Hematopoietic multipotent progenitor cell (in vitro differentiated cells): ENCODE measurements around the gene BDP1. TPM values are rescaled to one million over a fixed set of nuclear protein-coding genes. Genes with fewer than 3 reads are reported as not detected.
"Not testable (repeated sequence)": the region's sequence is repeated elsewhere in the genome, so short reads cannot be mapped to it uniquely, and the experiment has no call there.

ENCODE experiments used
- DNase-seq, 3 donors: peaks; one replicate each; pipeline ENCODE4 v3.0.0-alpha.2; 2011 to 2015; ENCODE audit warnings: low read depth in 2 of 3, low spot score in 2 of 3
- total RNA-seq: library from RNA; depleted of rRNA; stranded (reverse); fragments of >200 nt; gene quantifications from one replicate; pipeline ENCODE4 v1.2.3, GENCODE V29; 2012

BDP1 gene, protein sequence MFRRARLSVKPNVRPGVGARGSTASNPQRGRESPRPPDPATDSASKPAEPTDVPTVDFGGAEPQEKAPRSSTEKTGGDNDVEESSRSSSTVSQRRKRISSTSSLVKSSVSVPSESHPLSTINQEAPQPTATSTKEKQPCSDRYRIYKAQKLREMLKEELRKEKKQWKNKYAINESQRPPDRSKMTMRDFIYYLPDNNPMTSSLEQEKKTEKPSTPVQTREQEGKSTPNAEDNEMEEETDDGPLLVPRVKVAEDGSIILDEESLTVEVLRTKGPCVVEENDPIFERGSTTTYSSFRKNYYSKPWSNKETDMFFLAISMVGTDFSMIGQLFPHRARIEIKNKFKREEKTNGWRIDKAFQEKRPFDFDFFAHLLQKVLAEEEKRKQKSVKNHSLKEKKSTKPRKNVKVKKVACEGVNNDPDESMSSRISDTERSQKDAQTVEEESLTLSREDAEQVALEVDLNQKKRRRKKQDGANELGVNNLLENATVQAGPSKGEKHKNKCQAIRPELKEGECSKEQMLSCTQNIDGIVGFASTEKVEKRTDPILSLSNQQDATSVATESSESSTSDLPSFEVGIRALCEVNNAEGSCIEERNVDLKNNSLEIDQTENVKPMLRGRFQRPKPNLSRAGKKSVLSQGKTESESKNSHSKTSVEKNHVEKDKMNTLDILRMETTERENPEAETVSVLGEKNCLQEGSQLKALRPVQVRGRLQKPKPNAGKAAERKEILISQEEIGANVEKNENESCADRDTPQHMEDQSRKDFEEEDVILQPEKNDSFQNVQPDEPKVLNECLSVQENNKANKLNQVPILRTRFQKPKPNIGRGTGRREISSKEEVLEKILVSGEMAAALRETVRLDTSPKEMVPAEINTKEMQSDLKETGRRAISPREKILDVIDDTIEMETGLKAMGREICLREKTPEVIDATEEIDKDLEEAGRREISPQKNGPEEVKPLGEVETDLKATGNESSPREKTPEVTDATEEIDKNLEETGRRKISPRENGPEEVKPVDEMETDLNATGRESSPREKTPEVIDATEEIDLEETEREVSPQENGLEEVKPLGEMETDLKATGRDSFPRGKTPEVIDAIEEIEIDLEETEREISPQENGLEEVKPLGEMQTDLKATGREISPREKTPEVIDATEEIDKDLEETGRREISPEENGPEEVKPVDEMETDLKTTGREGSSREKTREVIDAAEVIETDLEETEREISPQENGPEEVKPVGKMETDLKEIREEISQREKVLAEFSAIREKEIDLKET (N-terminal part only)
- 12.4 TPM for total RNA-seq

DNA sequence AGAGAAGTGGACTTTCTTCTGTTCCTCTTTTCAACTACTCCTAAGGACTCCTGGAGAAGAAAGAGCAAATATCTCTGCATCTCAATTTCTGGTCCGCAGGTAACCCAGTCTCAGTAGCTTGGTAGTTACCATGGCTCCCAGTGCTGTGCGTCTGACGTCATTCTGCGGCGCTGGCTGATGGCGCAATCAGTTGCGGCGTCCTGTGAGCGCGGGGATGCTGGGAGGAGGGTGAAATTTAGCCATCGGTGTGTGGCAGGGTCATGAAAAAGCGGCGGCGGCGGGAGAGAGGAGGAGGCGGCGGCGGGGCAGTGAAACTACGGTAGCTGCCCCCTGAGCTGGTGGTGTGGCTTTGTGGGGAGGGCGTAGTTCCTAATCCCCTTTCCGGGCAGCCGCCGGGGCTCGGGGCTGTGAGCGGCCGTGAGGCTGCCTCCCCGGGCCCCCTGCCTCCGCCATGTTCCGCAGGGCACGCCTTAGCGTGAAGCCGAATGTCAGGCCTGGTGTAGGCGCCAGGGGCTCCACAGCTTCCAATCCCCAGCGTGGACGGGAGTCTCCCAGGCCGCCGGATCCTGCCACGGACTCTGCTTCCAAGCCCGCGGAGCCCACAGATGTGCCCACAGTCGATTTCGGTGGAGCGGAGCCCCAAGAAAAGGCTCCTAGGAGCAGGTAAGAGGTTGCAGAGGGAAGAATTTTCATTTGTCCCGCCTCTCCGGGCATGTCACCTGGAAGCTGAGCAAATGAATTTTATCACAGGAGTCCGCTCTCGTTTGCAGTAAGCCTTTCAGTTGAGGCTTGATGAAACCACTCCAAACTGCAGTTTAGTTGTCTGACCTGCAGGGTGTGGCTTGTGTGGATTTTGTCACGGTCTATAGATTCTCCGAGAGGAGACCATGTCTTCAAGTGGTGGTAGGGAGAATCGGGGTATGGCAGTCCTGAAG, at the start of gene BDP1:
Gene BDP1 (plus strand): TSS at position 225 of the 935 bp plus-strand sequence. CDS start 227 bp downstream, at position 452.
- DNase-seq: peak; percentile 92 to 97 (median 95)

DNA sequence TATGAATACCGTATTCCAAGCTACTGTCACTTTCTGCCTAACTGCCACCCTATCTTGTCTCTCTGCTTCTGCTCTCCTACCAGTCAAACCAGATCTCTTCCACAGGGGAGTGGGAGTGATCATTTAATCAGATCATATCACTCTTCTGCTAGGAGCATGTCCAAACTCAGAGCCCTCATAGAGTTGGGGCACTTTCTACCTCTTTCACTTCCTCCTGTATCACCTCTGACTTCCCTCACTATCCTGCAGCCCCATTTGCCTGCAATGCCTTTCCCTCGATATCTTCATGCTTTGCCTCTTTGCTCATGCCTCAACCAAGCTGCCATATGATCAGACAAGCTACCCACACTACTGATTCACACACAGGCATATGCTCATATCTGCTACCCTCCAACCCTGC, 45.4 kb upstream of the BDP1 start:
- not testable (repeated sequence) for DNase-seq

DNA sequence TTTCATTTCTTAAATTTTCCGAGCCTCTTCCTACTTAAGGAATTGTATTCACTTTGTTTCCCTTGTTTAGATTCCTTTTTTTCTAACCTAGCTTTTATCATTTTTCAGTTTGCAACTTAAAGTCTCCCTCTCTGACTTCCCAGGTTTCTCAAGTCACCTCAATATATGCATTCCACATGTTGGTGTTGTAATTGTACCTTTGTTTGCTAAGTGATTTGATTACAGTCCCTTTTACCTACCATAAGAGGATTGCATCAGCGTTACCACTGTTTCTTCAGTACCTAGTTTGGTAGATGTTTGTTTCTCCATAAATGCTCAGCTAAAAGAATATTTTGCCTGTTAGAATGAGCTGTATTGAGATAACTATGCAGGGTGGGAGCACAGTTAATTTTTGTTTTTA, 39.8 kb upstream of the BDP1 start:
- DNase-seq: not testable (repeated sequence)

DNA sequence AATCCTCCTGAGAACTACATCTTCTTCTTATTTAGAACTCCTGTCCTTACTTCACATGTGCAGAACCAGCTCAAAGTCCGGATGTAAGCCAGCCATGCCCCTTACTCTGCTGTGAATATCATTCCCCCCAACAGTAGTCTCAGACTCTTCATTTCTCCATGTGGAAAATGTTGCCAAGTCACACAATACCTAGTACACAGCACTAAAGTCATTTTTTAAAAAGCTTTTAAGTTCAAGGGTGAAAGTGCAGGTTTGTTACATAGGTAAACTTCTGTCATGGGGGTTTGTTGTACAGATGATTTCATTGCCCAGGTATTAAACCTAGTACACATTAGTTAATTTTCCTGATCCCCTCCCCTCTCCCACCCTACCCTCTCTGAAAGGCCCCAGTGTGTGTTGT, 37.4 kb upstream of the BDP1 start:
- DNase-seq: not testable (repeated sequence)

DNA sequence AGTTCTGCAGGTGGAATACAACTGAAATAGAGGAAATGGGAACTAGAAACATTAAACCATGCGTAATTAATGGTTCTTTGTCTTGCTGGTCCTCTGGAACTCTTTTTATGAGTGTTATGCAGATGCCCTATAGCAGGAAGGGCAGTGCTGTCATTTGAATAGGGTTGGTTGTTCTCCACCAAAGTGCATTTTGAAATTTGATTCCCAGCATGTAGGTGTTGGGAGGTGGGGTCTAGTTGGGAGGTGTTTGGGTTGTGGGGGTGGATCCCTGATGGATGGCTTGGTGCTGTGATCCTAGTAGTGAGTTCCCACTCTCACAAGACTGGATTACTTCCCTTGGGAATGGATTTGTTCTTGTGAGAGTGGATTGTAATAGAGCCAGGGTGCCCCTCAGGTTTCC, 34.2 kb upstream of the BDP1 start:
- DNase-seq: not testable (repeated sequence)

DNA sequence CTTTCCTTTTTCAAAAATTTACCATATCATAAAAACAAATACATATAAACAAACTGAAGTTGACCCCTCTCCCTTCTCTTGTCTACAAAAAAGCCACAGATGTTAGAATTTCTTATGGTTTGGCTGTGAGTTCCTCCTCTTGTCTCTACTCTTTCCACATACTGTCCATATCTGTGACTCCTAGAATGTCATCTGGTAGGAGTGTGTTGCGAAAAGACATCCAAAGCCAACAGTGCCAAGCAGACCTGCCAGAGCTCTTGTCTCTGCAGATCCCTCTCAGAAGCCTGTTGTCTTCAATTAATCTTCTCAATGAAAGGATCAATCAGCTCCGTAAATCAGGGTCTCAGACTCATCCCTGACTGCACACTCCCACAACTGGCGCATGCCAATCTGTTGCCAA, 31.6 kb upstream of the BDP1 start:
- DNase-seq: not testable (repeated sequence)

DNA sequence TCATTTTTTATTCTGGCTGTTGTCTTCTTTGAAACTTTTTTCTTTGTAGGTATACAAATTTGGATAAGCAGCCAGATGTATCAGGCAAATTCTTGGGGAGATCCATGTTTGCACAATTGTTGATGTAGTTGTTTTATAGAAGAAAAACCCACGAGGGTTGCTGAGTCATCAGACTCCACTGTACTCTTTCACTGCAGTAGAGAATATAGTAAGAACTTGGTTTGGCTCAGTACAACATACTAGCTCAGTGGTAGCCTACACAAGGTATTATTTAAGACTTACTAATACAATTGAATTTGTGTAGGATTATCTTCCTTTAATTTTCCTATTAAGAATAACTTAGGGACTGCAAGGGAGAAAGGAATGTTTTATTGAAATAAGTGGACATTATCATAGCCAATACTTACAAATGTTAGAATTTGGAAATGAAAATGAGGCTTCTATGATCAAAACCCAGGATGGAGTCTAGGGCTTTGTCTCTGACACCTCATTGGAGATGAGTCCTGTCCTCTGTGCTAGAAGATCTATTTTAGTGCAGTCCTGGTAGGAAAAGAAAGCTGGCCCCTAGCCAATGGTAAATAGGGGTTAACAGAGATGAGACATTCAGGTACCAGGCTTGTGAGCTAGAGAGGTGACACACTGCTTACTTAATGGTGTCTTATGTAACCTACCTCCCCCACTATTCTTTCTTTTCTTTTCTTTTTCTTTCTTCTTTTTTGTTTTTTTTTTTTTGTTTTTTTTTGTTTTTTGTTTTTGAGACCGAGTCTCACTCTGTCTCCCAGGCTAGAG, 28.6 kb upstream of the BDP1 start:
- DNase-seq: not testable (repeated sequence)

DNA sequence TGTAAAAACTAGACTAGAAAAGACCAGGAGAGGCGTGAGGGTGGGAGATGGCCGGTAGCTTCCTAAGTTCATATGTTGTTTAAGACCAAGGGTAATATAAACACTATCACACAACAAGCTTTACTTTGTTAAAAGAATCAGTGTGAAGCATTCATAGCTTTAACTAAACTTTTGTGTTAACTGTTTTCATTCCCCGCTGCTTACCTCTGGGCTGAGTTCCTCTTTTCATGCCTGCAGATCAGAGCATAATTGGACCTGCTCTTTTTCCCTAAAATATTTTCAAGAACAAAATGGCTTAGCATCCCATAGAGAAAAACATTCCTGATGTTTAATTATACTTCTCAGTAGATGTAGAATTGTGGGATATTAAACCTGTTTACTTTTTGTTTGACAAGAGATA, 23.0 kb upstream of the BDP1 start:
- not testable (repeated sequence) for DNase-seq

DNA sequence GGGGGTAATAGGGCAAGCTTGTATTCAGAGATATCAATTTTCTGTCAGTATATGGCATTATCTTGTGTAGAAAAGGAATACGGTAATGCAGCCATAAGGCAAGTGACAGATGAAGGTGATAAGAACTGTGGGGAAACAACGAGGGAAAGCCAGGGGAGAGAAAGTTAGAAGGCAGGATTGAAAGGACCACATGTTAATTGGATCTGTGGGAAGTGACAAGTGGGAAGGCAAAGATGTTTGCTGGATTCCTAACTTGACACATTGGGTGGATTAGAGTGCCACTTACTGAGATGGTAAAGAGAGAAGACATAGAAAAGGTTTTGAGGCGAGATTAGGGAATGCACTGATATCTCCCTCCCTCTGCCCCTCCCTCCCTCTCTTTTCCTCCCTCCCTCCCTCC, 20.6 kb upstream of the BDP1 start:
- DNase-seq: not testable (repeated sequence)

DNA sequence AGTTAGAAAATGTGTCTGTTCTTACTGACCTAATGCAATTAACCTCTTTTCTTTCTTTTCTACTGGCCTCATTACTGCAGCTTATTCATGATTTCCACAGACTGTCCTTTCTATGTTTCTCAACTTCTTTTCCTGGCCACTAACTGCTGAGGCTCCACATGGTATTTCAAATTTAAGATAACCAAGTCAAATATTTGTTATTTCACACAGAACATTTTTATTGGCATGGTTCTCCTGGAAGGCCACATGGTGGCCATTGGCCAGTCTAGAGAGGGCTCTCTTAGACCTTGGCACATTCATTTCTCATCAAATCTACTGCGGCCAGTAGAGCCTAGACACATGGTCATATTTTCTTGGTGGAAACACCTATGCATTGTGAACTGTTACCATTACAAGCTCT, 13.9 kb upstream of the BDP1 start:
- DNase-seq: not testable (repeated sequence)

DNA sequence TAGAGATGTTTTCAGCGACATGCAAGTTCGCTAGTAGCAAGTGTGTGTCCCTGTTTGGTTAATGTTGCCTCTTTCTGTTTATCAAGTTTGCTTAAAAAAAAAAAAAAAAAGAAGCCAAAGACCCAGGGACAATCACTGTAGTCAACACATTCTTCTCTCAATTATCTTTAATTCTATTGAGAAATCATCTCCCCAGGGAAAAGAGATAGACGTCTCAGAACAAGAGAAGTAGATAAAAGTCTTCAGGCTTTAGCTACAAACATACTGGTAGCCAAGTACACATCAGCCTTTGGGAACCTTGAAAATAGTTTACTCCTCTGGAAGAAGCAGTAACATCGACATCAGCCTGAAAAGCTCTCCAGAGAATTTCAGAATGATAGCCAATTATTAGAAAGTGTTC, 11.6 kb upstream of the BDP1 start:
- DNase-seq: not testable (repeated sequence)

DNA sequence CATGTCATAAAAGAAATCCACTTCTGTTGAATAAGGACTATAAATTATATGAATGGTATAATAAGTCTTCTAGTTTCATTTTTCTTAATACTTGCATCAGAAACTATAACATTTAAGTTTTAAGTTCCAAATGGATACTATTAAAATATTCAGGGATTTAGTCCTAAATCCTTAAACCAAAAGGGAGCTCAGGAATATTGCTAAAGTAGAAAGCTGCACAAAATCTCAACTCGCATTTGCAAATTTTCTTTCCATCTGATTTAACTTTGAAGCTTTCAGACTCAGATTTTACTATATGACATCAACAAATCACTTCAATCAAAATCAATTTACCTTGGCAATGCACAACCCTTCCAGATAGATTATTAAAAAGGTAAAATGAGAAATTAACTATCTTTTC, 10.4 kb upstream of the BDP1 start:
- not testable (repeated sequence) for DNase-seq

DNA sequence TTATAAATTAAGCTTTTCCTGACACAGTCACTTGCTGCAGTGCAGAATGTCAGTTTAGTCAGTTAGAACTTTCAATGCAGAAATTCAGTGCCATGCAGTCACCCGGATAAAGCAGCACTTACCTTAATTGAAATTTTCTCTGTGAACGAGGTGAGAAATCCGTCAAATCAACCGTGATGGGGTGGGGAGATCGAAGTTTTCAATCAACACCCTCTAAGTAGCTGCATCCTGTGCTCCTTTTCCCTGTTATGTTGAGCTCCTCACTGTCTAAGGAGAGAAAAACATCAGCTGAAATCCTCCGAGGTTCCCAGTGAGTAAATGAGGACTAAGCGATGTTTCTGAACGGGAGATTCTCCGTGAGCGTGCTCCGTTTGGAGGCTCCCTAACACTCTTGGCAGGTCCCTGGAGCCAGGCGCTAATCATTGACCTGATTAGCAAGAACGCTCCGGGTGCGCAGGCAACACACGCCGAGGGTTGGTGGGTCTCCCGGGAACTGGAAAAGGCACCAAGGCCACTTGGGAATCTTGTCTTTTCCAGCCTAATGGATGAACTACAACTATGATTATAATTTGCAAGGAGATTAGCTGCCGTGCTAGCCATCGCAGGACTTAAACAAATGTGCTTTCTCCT, 9.8 kb upstream of the BDP1 start:
- not testable (repeated sequence) for DNase-seq

DNA sequence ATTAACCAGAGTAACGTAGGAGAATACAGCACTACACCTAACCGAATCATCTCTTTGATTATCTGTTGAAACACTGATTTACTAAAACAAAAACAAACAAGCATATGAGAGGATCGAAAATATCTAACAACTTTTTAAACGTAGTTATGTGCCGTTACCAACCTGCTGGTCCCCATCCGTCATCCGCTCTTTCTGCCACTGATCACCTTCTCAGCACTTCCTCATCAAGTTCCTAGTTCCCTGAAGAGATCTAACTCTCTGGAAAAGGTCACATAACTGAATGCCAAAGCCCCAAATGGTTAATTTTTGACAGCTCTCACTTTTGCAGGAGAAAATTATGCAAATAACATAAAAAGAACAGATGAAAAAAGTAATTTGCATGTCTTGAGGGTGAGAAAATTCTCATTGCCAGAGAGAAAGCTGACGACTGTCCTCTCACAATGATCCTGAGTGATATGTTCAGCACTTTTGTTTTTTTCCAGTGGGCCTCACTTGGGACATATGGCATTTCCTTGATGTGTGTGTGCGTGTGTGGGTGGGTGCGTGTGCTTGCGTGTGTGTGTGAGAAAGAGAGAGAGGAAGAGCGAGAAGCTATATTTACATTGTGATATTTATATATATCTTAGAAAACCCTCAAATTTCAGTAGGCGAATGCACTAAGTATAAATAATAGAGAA, 8.8 kb upstream of the BDP1 start:
- not testable (repeated sequence) for DNase-seq

DNA sequence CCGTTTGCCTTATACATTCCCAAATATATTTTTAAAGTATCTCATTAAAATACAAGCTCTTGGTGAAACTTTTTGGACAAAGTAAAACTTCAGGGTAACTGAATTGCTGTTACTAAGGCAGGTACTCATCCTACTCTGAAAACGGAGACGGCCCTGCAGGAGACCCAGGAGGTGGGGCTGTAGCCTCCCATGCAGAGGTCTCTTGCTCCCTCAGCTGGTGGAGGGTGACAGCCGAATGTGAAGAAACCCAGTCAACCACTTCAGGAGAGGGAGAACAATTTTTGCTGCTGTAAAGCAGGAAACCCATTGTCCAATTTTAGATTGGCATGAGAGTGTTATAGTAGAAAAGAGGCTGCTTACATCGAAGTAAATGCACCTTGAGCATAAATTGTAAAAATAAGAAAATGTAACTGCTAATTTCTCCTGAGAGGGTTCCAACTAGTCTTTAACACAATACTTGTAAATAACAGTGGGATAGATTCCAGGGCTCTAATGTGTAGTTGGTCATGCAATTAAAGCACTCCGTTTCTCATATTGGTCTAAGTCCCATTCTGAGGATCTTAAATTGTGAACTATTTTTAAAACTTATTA, 8.1 kb upstream of the BDP1 start:
- DNase-seq: peak in 2 of 3 donors; percentile 44 to 65

DNA sequence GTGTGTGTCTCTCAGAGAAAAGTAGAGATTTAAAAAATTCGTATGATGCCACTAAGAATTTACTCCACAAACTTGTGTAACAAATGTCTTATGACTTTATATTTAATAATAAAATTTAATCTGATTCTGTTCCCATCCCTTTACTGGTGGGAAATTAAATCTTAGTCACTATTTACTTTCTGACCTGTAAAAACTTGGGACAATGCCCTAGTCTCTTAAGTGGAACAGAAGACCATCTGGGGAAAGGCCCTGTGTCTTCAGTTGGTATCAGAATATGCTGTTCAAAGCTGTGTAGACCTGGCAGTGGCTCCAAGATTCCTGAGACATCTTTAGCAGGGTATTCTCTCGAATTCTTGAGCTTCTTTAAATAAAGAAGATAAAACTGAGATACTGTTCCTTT, 2.6 kb upstream of the BDP1 start:
- no peak for DNase-seq

DNA sequence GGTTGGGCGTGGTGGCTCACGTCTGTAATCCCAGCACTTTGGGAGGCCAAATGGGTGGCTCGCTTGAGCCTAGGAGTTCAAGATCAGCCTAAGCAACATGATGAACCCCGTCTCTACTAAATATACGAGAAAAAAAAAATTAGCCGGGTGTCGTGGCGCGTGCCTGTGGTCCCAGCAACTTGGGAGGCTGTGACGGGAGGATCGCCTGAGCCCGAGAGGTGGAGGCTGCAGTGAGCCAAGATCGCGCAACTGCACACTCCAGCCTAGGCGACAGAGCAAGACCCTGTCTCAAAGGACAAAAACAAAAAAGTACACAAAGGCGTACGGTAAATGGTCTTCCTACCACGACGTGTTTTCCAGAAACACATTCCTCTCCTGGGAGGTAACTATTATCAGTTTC, 538 bp upstream of the BDP1 start:
- DNase-seq: no peak

DNA sequence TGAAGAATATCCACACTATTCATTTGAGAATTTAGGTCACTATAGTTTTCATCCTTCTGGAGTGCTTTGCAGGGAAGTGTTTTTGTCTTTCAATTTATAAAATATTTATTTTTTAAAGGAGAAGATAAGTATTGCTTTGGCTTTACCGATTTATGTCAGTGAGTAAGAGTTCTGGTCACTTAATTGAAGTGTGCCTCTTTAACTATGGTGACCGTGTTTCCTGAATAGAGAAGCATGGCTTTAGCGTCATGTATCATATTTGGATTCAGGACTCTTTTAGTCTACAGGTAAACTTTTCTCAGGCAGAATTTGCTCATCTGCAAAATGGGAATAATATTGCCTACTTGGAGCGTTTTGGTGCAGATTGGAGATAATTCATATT, 902 bp downstream of the BDP1 start:
- DNase-seq: no peak
